PC-3 (cell line): ENCODE results near the gene CREG2. TPM values are rescaled to one million over a fixed set of nuclear protein-coding genes. Genes with fewer than 3 reads are reported as not detected.

Experiments used
- ATAC-seq: fragments of 200-7000 bp; cut with Tn5 transposase; 2 replicates; pipeline ENCODE4 v1.9.1; 2020; ENCODE audit warnings: mild to moderate bottlenecking, moderate library complexity
- BruUV-seq: library from RNA; stranded (reverse); fragments of 400-500 nt; replicated peaks from 2 replicates; lab custom pipeline; 2021; lab: Mats Ljungman, UMichigan
- CTCF ChIA-PET: fragments of 300-600 bp; sonication (Branson Sonifier 250); formaldehyde crosslinking; loops from one replicate; lab custom pipeline; 2022; ENCODE audit warnings: antibody characterized with exemption; lab: Charles Lee
- POLR2A ChIA-PET: fragments of 300-600 bp; sonication (Branson Sonifier 250); formaldehyde crosslinking; loops from one replicate; lab custom pipeline; 2022; ENCODE audit warnings: antibody characterized with exemption; ENCODE audit not compliant: unreplicated experiment; lab: Charles Lee
- DNase-seq: peaks from one replicate; pipeline ENCODE4 v3.0.0-alpha.2; 2015
- H2AFZ ChIP-seq: fragments of 300-600 bp; sonication (generic); 2 replicates; pipeline ENCODE4 v1.6.0; 2016; ENCODE audit warnings: antibody characterized with exemption, low read length
- H3F3A ChIP-seq: fragments of 300-600 bp; sonication (generic); one replicate; pipeline ENCODE4 v1.6.0; 2017; ENCODE audit warnings: antibody characterized with exemption, low read length, control low read depth, mild to moderate bottlenecking; ENCODE audit not compliant: unreplicated experiment
- H3K27ac ChIP-seq: fragments of 300-600 bp; sonication (generic); 2 replicates; pipeline ENCODE4 v1.5.1; 2016; ENCODE audit warnings: mild to moderate bottlenecking, low read length
- H3K27me3 ChIP-seq: fragments of 300-600 bp; sonication (generic); 2 replicates; pipeline ENCODE4 v1.6.1; 2016; ENCODE audit warnings: low read length, mixed read lengths
- H3K36me3 ChIP-seq: fragments of 300-600 bp; sonication (generic); 2 replicates; pipeline ENCODE4 v1.6.1; 2016; ENCODE audit warnings: low read depth, mixed run types, low read length, mixed read lengths
- H3K4me1 ChIP-seq: fragments of 300-600 bp; sonication (generic); 2 replicates; pipeline ENCODE4 v1.5.1; 2016; ENCODE audit warnings: low read length; ENCODE audit not compliant: insufficient read depth
- H3K4me2 ChIP-seq: fragments of 300-600 bp; sonication (generic); 2 replicates; pipeline ENCODE4 v1.6.0; 2016; ENCODE audit warnings: low read length
- H3K4me3 ChIP-seq: fragments of 300-600 bp; sonication (generic); 2 replicates; pipeline ENCODE4 v1.5.1; 2016; ENCODE audit warnings: mild to moderate bottlenecking, low read length, mixed read lengths
- H3K79me2 ChIP-seq: fragments of 300-600 bp; sonication (generic); 2 replicates; pipeline ENCODE4 v1.6.1; 2017; ENCODE audit warnings: low read length, mixed read lengths
- H3K9ac ChIP-seq: fragments of 300-600 bp; sonication (generic); 2 replicates; pipeline ENCODE4 v1.6.0; 2016; ENCODE audit warnings: mild to moderate bottlenecking, low read length
- H3K9me2 ChIP-seq: fragments of 300-600 bp; sonication (generic); replicated peaks from 2 replicates; pipeline ENCODE4 v1.6.1; 2016; ENCODE audit warnings: mixed run types, low read length, mixed read lengths
- H3K9me3 ChIP-seq: fragments of 300-600 bp; sonication (generic); 2 replicates; pipeline ENCODE4 v1.6.1; 2016; ENCODE audit warnings: low read length, mixed read lengths
- H4K20me1 ChIP-seq: fragments of 300-600 bp; sonication (generic); 2 replicates; pipeline ENCODE4 v1.6.1; 2016; ENCODE audit warnings: low read length, mixed read lengths
- CTCF ChIP-seq: fragments of 300-600 bp; sonication (generic); conservative IDR thresholded peaks from 2 replicates; pipeline ENCODE4 v1.5.1; 2017; ENCODE audit warnings: antibody characterized with exemption, low read depth, mild to moderate bottlenecking, low read length
- EZH2 ChIP-seq: fragments of 300-600 bp; sonication (generic); IDR thresholded peaks from one replicate; pipeline ENCODE4 v1.6.1; 2017; ENCODE audit warnings: antibody characterized with exemption, mild to moderate bottlenecking, low read length; ENCODE audit not compliant: unreplicated experiment
- EZH2phosphoT487 ChIP-seq: fragments of 300-600 bp; sonication (generic); IDR thresholded peaks from 2 replicates; pipeline ENCODE4 v1.6.1; 2018; ENCODE audit warnings: mild to moderate bottlenecking, antibody characterized with exemption, low read length, borderline replicate concordance
- intact Hi-C: fragments of 100-400 bp; cut with micrococcal nuclease; formaldehyde crosslinking; loops from 2 replicates; pipeline ENCODE4 v1.9.0; 2023
- total RNA-seq: library from RNA; depleted of rRNA; stranded (reverse); fragments of >200 nt; gene quantifications from 2 replicates; pipeline ENCODE4 v1.2.3, GENCODE V29; 2014

Gene CREG2
- total RNA-seq, 1 experiment from 2014 or later = 40.0 TPM

GRCh38 chr2:101329026-101329425, 58.3 kb downstream of the CREG2 start:
- ChIA-PET POLR2A (interaction anchor here (0.6 kb wide), 2 partner anchors 13 to 191 kb away, joined by 3 to 15 read pairs; no protein-coding TSS in a partner anchor), CTCF (no interaction called here)
- TF ChIP-seq EZH2phosphoT487 (no peak), CTCF (no peak), EZH2 (no peak)
- H3K9ac ChIP-seq = peak overlapping the region; percentile 85
- no TSS peak for BruUV-seq
- peak; percentile 71 for ATAC-seq
- H3K36me3 ChIP-seq = no peaks in the 10 kb centered on the region
- no peaks in the 10 kb centered on the region for H3K9me2 ChIP-seq
- H3K4me1 ChIP-seq = peaks cover 39% of the 10 kb centered on the region
- peak overlapping the region; percentile 22; the same call in 1 of the 2 replicates for H3K4me3 ChIP-seq
- no peaks in the 10 kb centered on the region for H3K27me3 ChIP-seq
- H3F3A ChIP-seq = peaks cover 14% of the 10 kb centered on the region
- no peaks in the 10 kb centered on the region for H4K20me1 ChIP-seq
- H3K79me2 ChIP-seq = no peaks in the 10 kb centered on the region
- peaks cover 9% of the 10 kb centered on the region; the same call in 1 of the 2 replicates for H3K9me3 ChIP-seq
- H3K27ac ChIP-seq = peak overlapping the region; percentile 97
- intact Hi-C loops = loop anchor here (5.0 kb wide), 1 partner anchor 52 kb away; no protein-coding TSS in a partner anchor
- peak overlapping the region; percentile 83 for H3K4me2 ChIP-seq
- peak; percentile 71 for DNase-seq
- H2AFZ ChIP-seq = no peak overlapping the region

- Histone ChIP-seq H3K9me2 (no peaks in the 10 kb centered on the region), H3K9ac (peak overlapping the region; percentile 85), H3K36me3 (no peaks in the 10 kb centered on the region), H3K27ac (peak overlapping the region; percentile 97), H3K9me3 (peaks cover 9% of the 10 kb centered on the region; the same call in 1 of the 2 replicates), H3K27me3 (no peaks in the 10 kb centered on the region), H2AFZ (peak overlapping the region; percentile 8; the same call in 1 of the 2 replicates), H4K20me1 (no peaks in the 10 kb centered on the region), H3F3A (peaks cover 14% of the 10 kb centered on the region), H3K4me3 (peak overlapping the region; percentile 61), H3K4me1 (peaks cover 39% of the 10 kb centered on the region), H3K79me2 (no peaks in the 10 kb centered on the region), H3K4me2 (peak overlapping the region; percentile 83)
- CTCF ChIA-PET = no interaction called here
- BruUV-seq = TSS peak; percentile 73
- intact Hi-C loops = loop anchor here (1.0 to 5.0 kb wide), 2 partner anchors 20 to 51 kb away; partner anchors contain the start of gene RNF149
- POLR2A ChIA-PET = interaction anchor here (0.6 kb wide), 2 partner anchors 14 to 191 kb away, joined by 3 to 15 read pairs; no protein-coding TSS in a partner anchor
- TF ChIP-seq EZH2phosphoT487 (no peak), CTCF (no peak)
- DNase-seq (peak; percentile 88), ATAC-seq (peak; percentile 85)
Measured at GRCh38 chr2:101328474-101329007, 58.8 kb downstream of the CREG2 start.
